Osteoblast (primary cell): Measurements from ENCODE around the gene TAF11L8. TPM values are rescaled to one million over a fixed set of nuclear protein-coding genes. Genes with fewer than 3 reads are reported as not detected.
"Not testable (repeated sequence)": the region's sequence is repeated elsewhere in the genome, so short reads cannot be mapped to it uniquely, and the experiment has no call there.

Experiments
- DNase-seq: peaks from one replicate; pipeline ENCODE4 v3.0.0; 2011; ENCODE audit warnings: low spot score, mixed read lengths; ENCODE audit not compliant: insufficient read length; ENCODE audit errors: missing footprints
- H2AFZ ChIP-seq: 2 replicates; pipeline ENCODE4 v1.6.0; 2011; ENCODE audit warnings: mild to moderate bottlenecking, low read length
- H3K27ac ChIP-seq: 2 replicates; pipeline ENCODE4 v1.5.1; 2011; ENCODE audit warnings: mild to moderate bottlenecking, low read depth, low read length, moderate library complexity
- H3K27me3 ChIP-seq: 2 replicates; pipeline ENCODE4 v1.6.0; 2012; ENCODE audit warnings: mild to moderate bottlenecking, control low read depth, inconsistent platforms, low read length, moderate library complexity; ENCODE audit not compliant: insufficient read depth
- H3K36me3 ChIP-seq: 2 replicates; pipeline ENCODE4 v1.5.1; 2011; ENCODE audit warnings: mild to moderate bottlenecking, low read length, control low read depth, moderate library complexity; ENCODE audit not compliant: insufficient read depth
- H3K4me1 ChIP-seq: 2 replicates; pipeline ENCODE4 v1.5.1; 2011; ENCODE audit warnings: mild to moderate bottlenecking, low read length, control low read depth, moderate library complexity; ENCODE audit not compliant: insufficient read depth
- H3K4me2 ChIP-seq: 2 replicates; pipeline ENCODE4 v1.6.0; 2011; ENCODE audit warnings: mild to moderate bottlenecking, low read length; ENCODE audit not compliant: insufficient read depth
- H3K4me3 ChIP-seq: fragments of 200-600 bp; sonication (generic); 3 replicates; pipeline ENCODE4 v1.5.1; 2012; ENCODE audit warnings: mild to moderate bottlenecking, low read length, inconsistent platforms; ENCODE audit not compliant: insufficient read depth
- H3K79me2 ChIP-seq: 2 replicates; pipeline ENCODE4 v1.6.0; 2012; ENCODE audit warnings: mild to moderate bottlenecking, low read length, control low read depth, inconsistent platforms; ENCODE audit not compliant: insufficient read depth
- H3K9me3 ChIP-seq: 2 replicates; pipeline ENCODE4 v1.5.1; 2011; ENCODE audit warnings: low read depth, low read length, control low read depth
- H4K20me1 ChIP-seq: 2 replicates; pipeline ENCODE4 v1.6.0; 2012; ENCODE audit warnings: mild to moderate bottlenecking, low read length, control low read depth; ENCODE audit not compliant: insufficient read depth
- total RNA-seq: library from RNA; depleted of rRNA; stranded (reverse); fragments of >200 nt; gene quantifications from 2 replicates; pipeline ENCODE4 v1.2.3, GENCODE V29; 2012
- TF ChIP-seq, protein P1 (sequence below): IDR thresholded peaks from 2 replicates; pipeline ENCODE4 v1.5.1; 2011; ENCODE audit warnings: mild to moderate bottlenecking, low read depth, low read length, moderate library complexity; ENCODE audit errors: extremely low read depth

TAF11L8 gene
- total RNA-seq, 1 donor = not detected

- no peaks in the 10 kb centered on the region for H3K36me3 ChIP-seq
- H3K4me3 ChIP-seq = no peak overlapping the region
- H3K27ac ChIP-seq = no peak overlapping the region
- H4K20me1 ChIP-seq = no peaks in the 10 kb centered on the region
- no peaks in the 10 kb centered on the region for H3K9me3 ChIP-seq
- H3K27me3 ChIP-seq = no peaks in the 10 kb centered on the region
- no peaks in the 10 kb centered on the region for H3K79me2 ChIP-seq
- H3K4me2 ChIP-seq = no peak overlapping the region
- TF ChIP-seq, protein P1, sequence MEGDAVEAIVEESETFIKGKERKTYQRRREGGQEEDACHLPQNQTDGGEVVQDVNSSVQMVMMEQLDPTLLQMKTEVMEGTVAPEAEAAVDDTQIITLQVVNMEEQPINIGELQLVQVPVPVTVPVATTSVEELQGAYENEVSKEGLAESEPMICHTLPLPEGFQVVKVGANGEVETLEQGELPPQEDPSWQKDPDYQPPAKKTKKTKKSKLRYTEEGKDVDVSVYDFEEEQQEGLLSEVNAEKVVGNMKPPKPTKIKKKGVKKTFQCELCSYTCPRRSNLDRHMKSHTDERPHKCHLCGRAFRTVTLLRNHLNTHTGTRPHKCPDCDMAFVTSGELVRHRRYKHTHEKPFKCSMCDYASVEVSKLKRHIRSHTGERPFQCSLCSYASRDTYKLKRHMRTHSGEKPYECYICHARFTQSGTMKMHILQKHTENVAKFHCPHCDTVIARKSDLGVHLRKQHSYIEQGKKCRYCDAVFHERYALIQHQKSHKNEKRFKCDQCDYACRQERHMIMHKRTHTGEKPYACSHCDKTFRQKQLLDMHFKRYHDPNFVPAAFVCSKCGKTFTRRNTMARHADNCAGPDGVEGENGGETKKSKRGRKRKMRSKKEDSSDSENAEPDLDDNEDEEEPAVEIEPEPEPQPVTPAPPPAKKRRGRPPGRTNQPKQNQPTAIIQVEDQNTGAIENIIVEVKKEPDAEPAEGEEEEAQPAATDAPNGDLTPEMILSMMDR = no peak
- no peak overlapping the region for H2AFZ ChIP-seq
- no peaks in the 10 kb centered on the region for H3K4me1 ChIP-seq
- DNase-seq = peak; percentile 74
These were observed 28.6 kb upstream of the TAF11L8 start for GRCh38 chr5:17619354-17619753.

- Histone ChIP-seq H3K4me2 (no peak overlapping the region), H4K20me1 (no peaks in the 10 kb centered on the region), H3K79me2 (no peaks in the 10 kb centered on the region), H3K9me3 (no peaks in the 10 kb centered on the region), H2AFZ (no peak overlapping the region), H3K4me1 (no peaks in the 10 kb centered on the region), H3K4me3 (no peak overlapping the region), H3K36me3 (no peaks in the 10 kb centered on the region), H3K27ac (no peak overlapping the region), H3K27me3 (no peaks in the 10 kb centered on the region)
- DNase-seq = no peak
- TF ChIP-seq, protein P1 = no peak
These were observed 24.3 kb upstream of the TAF11L8 start for GRCh38 chr5:17614872-17615605.

GRCh38 chr5:17610092-17610491 is 19.3 kb upstream of the TAF11L8 start, which contains the start of gene TAF11L12:
TAF11L12 (plus strand) TSS chr5:17610392.
- H3K4me1 ChIP-seq = not testable (repeated sequence)

DNA sequence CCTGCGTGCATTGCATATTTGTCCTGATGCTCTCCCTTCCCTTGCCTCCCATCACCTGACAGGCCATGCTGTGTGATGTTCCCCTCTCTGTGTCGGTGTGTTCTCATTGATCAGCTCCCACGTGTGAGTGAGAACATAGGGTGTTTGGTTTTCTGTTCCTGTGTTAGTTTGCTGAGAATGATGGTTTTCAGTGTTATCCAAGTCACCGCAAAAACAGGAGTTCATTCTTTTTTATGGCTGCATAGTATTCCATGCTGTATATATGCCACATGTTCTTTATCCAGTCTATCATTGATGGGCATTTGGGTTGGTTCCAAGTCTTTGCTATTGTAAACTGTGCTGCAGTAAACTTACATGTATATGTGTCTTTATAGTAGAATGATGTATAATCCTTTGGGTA is 16.7 kb upstream of the TAF11L8 start:
- H3K4me1 ChIP-seq, H4K20me1 ChIP-seq, H3K9me3 ChIP-seq, H3K36me3 ChIP-seq, H3K4me3 ChIP-seq, H3K27me3 ChIP-seq, H3K79me2 ChIP-seq, H3K4me2 ChIP-seq, H2AFZ ChIP-seq, DNase-seq, H3K27ac ChIP-seq: not testable (repeated sequence)

More at GRCh38 chr5:17610092-17610491, 19.3 kb upstream of the TAF11L8 start, which contains the start of gene TAF11L12:
- not testable (repeated sequence) for H4K20me1 ChIP-seq, H3K36me3 ChIP-seq, H3K4me3 ChIP-seq, H3K9me3 ChIP-seq, H3K27ac ChIP-seq, H3K79me2 ChIP-seq, H3K4me2 ChIP-seq, H3K27me3 ChIP-seq, H2AFZ ChIP-seq, DNase-seq

GRCh38 chr5:17604951-17605350 is 14.2 kb upstream of the TAF11L8 start:
- Histone ChIP-seq H3K4me3 (no peak overlapping the region), H3K27ac (no peak overlapping the region), H3K4me2 (no peak overlapping the region), H3K36me3 (no peaks in the 10 kb centered on the region), H3K79me2 (no peaks in the 10 kb centered on the region), H3K4me1 (no peaks in the 10 kb centered on the region), H4K20me1 (no peaks in the 10 kb centered on the region), H2AFZ (no peak overlapping the region), H3K27me3 (no peaks in the 10 kb centered on the region), H3K9me3 (no peaks in the 10 kb centered on the region)
- DNase-seq = no peak
- TF ChIP-seq, protein P1 = no peak

- not testable (repeated sequence) for H3K4me2 ChIP-seq, H4K20me1 ChIP-seq, H3K27ac ChIP-seq, H3K4me1 ChIP-seq, H2AFZ ChIP-seq, H3K4me3 ChIP-seq, H3K79me2 ChIP-seq, H3K36me3 ChIP-seq, H3K9me3 ChIP-seq, H3K27me3 ChIP-seq
- peak; percentile 43 for DNase-seq
These were observed 13.1 kb upstream of the TAF11L8 start, which contains the start of gene TAF11L11 for GRCh38 chr5:17603880-17604279. TAF11L11 (plus strand) TSS chr5:17604183.

DNA sequence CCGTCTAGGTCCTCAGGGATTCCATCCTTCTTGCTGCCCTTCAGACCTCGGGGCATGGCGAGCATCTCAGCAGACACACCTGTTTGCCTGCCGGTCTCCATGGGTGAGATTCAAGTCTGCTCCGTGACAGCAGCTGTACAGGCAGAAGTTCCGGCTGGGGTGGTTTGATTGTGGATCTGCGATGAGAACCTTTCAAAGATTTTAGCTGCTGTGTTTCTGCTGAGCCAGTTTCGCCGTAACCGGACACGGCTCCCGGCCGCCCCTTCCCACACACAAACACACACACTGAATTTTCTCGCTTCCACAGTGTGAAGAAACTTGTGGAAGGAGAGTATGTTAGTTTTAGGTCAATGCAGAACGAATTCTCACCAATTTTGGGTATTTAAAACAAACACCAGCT is 7.0 kb upstream of the TAF11L8 start, which contains the start of gene TAF11L10:
TSS of gene TAF11L10 (minus strand) at position 101 of the 400 bp plus-strand sequence.
- not testable (repeated sequence) for H3K9me3 ChIP-seq, H3K4me3 ChIP-seq, H3K27me3 ChIP-seq, H3K27ac ChIP-seq, H3K79me2 ChIP-seq, H4K20me1 ChIP-seq, DNase-seq, H2AFZ ChIP-seq, H3K4me1 ChIP-seq, H3K4me2 ChIP-seq, H3K36me3 ChIP-seq
